ENCODE data around the gene CLDN8. TPM values are rescaled to one million over a fixed set of nuclear protein-coding genes. Genes with fewer than 3 reads are reported as not detected.

The CLDN8 gene
- total and polyA plus RNA-seq, 9 donors = 0.10 to 2.2 TPM; not detected in 7

GRCh38 chr21:30233228-30234020 lies 17.5 kb upstream of the CLDN8 start:
- no peaks in the 10 kb centered on the region for H3K27me3 ChIP-seq
- intact Hi-C loops (cut with DNase I) = no loop called here
- H3K4me1 ChIP-seq (ENCODE audit: insufficient read depth) = no peaks in the 10 kb centered on the region
- DNase-seq = no peak
- H3K27ac ChIP-seq = no peak overlapping the region
- 63 to 77% (median 70%) methylated on average over 2 of the region's 2 CpGs for WGBS, 3 donors
- no peak overlapping the region for H3K4me3 ChIP-seq
- H3K36me3 ChIP-seq = no peaks in the 10 kb centered on the region
- H3K9me3 ChIP-seq = no peaks in the 10 kb centered on the region
- TF ChIP-seq CTCF (IDR thresholded peaks at IDR 0.05) (no peak), POLR2A (IDR thresholded peaks at IDR 0.05) (no peak), EP300 (IDR thresholded peaks at IDR 0.05) (no peak)

GRCh38 chr21:30232011-30232410 lies 16.1 kb upstream of the CLDN8 start:
- TF ChIP-seq CTCF (IDR thresholded peaks at IDR 0.05) (no peak), EP300 (IDR thresholded peaks at IDR 0.05) (no peak), POLR2A (IDR thresholded peaks at IDR 0.05) (no peak)
- 97 to 100% (median 100%) methylated on average over 1 of the region's 1 CpG for WGBS, 3 donors
- no peak overlapping the region for H3K27ac ChIP-seq
- DNase-seq = no peak
- no peaks in the 10 kb centered on the region for H3K36me3 ChIP-seq
- H3K27me3 ChIP-seq = no peaks in the 10 kb centered on the region
- H3K9me3 ChIP-seq = no peaks in the 10 kb centered on the region
- no peak overlapping the region for H3K4me3 ChIP-seq
- intact Hi-C loops (cut with DNase I) = no loop called here
- H3K4me1 ChIP-seq (ENCODE audit: insufficient read depth) = peaks cover 3% of the 10 kb centered on the region

- Histone ChIP-seq H3K9me3 (no peaks in the 10 kb centered on the region), H3K27me3 (no peaks in the 10 kb centered on the region), H3K4me3 (no peak overlapping the region), H3K27ac (no peak overlapping the region), H3K36me3 (no peaks in the 10 kb centered on the region), H3K4me1 (ENCODE audit: insufficient read depth) (peaks cover 6% of the 10 kb centered on the region)
- no peak for TF ChIP-seq POLR2A (IDR thresholded peaks at IDR 0.05)
- TF ChIP-seq EP300 (IDR thresholded peaks at IDR 0.05) = no peak
- no peak for TF ChIP-seq CTCF (IDR thresholded peaks at IDR 0.05)
- peak in 3 of 5 donors; percentile 24 to 57 (median 26) for DNase-seq
- 3 to 8% (median 5%) methylated on average over 3 of the region's 3 CpGs for WGBS, 3 donors
- intact Hi-C loops (cut with DNase I) = no loop called here
Measured at GRCh38 chr21:30227633-30228404, 11.9 kb upstream of the CLDN8 start.

DNA sequence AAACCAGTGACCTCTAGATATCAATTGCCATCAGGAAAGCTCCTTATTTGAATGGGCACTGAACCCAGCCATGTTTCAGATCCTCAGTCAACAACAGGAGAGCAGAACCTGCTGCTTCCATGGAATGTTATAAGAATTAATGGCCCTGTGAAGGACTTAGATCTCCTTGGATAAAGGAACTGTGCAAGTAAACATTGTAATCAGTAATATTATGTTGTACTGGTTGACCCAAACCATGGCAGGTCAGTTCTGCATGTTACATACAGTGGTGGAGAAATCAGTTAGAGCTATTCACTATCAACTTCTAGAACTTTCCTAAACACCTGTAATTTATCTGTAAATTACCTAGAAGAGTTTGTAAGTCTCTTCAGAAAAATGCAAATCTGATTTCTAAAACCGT lies 11.2 kb upstream of the CLDN8 start:
- no peak for DNase-seq
- H3K4me1 ChIP-seq (ENCODE audit: insufficient read depth) = peaks cover 6% of the 10 kb centered on the region
- no peak overlapping the region for H3K27ac ChIP-seq
- no peak overlapping the region for H3K4me3 ChIP-seq
- intact Hi-C loops (cut with DNase I) = no loop called here
- no peaks in the 10 kb centered on the region for H3K9me3 ChIP-seq
- no peaks in the 10 kb centered on the region for H3K27me3 ChIP-seq
- WGBS, 3 donors = 17 to 29% (median 18%) methylated on average over 1 of the region's 1 CpG
- no peaks in the 10 kb centered on the region for H3K36me3 ChIP-seq
- TF ChIP-seq CTCF (IDR thresholded peaks at IDR 0.05) (no peak), EP300 (IDR thresholded peaks at IDR 0.05) (no peak), POLR2A (IDR thresholded peaks at IDR 0.05) (no peak)
